NT2/D1 (cell line): ENCODE measurements around the gene CLDN12.

Source experiments
- DNase-seq: peaks from one replicate; pipeline ENCODE4 v3.0.0-alpha.2; 2011; ENCODE audit warnings: low read depth, low spot score
- H3K27me3 ChIP-seq: 2 replicates; pipeline ENCODE4 v1.6.0; 2011; ENCODE audit warnings: mild to moderate bottlenecking; ENCODE audit not compliant: insufficient read length, insufficient read depth
- H3K36me3 ChIP-seq: 2 replicates; pipeline ENCODE4 v1.6.1; 2011; ENCODE audit warnings: mild to moderate bottlenecking, low read length, mixed read lengths; ENCODE audit not compliant: insufficient read depth, insufficient read length
- H3K4me1 ChIP-seq: 2 replicates; pipeline ENCODE4 v1.5.1; 2011; ENCODE audit not compliant: insufficient read depth, insufficient read length
- H3K4me3 ChIP-seq: 2 replicates; pipeline ENCODE4 v1.5.1; 2011; ENCODE audit warnings: low read depth; ENCODE audit not compliant: insufficient read length
- H3K9ac ChIP-seq: 2 replicates; pipeline ENCODE4 v1.6.0; 2011; ENCODE audit warnings: low read depth; ENCODE audit not compliant: insufficient read length
- H3K9me3 ChIP-seq: 2 replicates; pipeline ENCODE4 v1.5.1; 2011; ENCODE audit warnings: mild to moderate bottlenecking, low read length; ENCODE audit not compliant: insufficient read depth
- SUZ12 ChIP-seq: IDR thresholded peaks from 2 replicates; pipeline ENCODE4 v1.6.1; 2011; ENCODE audit not compliant: insufficient read length, insufficient read depth; ENCODE audit errors: extremely low read depth
- YY1 ChIP-seq: IDR thresholded peaks from 2 replicates; pipeline ENCODE4 v1.6.1; 2011; ENCODE audit not compliant: insufficient read length, insufficient read depth
- ZNF274 ChIP-seq: IDR thresholded peaks from 2 replicates; pipeline ENCODE4 v1.6.1; 2011; ENCODE audit warnings: mild to moderate bottlenecking, low read depth, low read length

Gene CLDN12

GRCh38 chr7:90403174-90404113 lies at the start of gene CLDN12:
TSS of gene CLDN12 (plus strand) at chr7:90403461. CDS start at chr7:90412677, 9,216 bp downstream.
- no peak for TF ChIP-seq YY1
- no peak for TF ChIP-seq SUZ12
- TF ChIP-seq ZNF274 = no peak
- DNase-seq = peak; percentile 82
- no peaks in the 10 kb centered on the region for H3K9me3 ChIP-seq
- H3K9ac ChIP-seq = peak within 1 kb of the TSS; percentile 77
- peaks cover 4% of the 10 kb centered on the region for H3K27me3 ChIP-seq
- H3K4me1 ChIP-seq = no peaks in the 10 kb centered on the region
- peaks cover 27% of the 10 kb centered on the region for H3K36me3 ChIP-seq
- H3K4me3 ChIP-seq = peak within 1 kb of the TSS; percentile 82

- TF ChIP-seq SUZ12 (no peak), YY1 (no peak), ZNF274 (no peak)
- DNase-seq = no peak
- Histone ChIP-seq H3K36me3 (peaks cover 40% of the 10 kb centered on the region), H3K9ac (no peak overlapping the region), H3K27me3 (no peaks in the 10 kb centered on the region), H3K4me3 (no peak overlapping the region), H3K4me1 (no peaks in the 10 kb centered on the region), H3K9me3 (no peaks in the 10 kb centered on the region)
These were observed 19.8 kb upstream of the CLDN12 start for GRCh38 chr7:90383422-90383821.

- no peak for DNase-seq
- Histone ChIP-seq H3K27me3 (no peaks in the 10 kb centered on the region), H3K9ac (no peak overlapping the region), H3K36me3 (peaks cover 37% of the 10 kb centered on the region), H3K4me1 (no peaks in the 10 kb centered on the region), H3K9me3 (no peaks in the 10 kb centered on the region), H3K4me3 (no peak overlapping the region)
- TF ChIP-seq SUZ12 = no peak
- TF ChIP-seq YY1 = no peak
- no peak for TF ChIP-seq ZNF274
These were observed 19.4 kb upstream of the CLDN12 start for GRCh38 chr7:90383861-90384260.

GRCh38 chr7:90384433-90384832 lies 18.8 kb upstream of the CLDN12 start:
- no peak overlapping the region for H3K9ac ChIP-seq
- no peak for DNase-seq

GRCh38 chr7:90387470-90388240 lies 15.6 kb upstream of the CLDN12 start:
- H3K9me3 ChIP-seq = no peaks in the 10 kb centered on the region
- no peaks in the 10 kb centered on the region for H3K4me1 ChIP-seq
- H3K36me3 ChIP-seq = peaks cover 23% of the 10 kb centered on the region
- H3K4me3 ChIP-seq = no peak overlapping the region
- no peaks in the 10 kb centered on the region for H3K27me3 ChIP-seq
- no peak overlapping the region for H3K9ac ChIP-seq
- TF ChIP-seq SUZ12 (no peak), ZNF274 (no peak), YY1 (no peak)
- DNase-seq = no peak

More at GRCh38 chr7:90384433-90384832, 18.8 kb upstream of the CLDN12 start:
- Histone ChIP-seq H3K9me3 (no peaks in the 10 kb centered on the region), H3K4me3 (no peak overlapping the region), H3K36me3 (peaks cover 35% of the 10 kb centered on the region), H3K4me1 (no peaks in the 10 kb centered on the region), H3K27me3 (no peaks in the 10 kb centered on the region)
- TF ChIP-seq ZNF274 (no peak), YY1 (no peak)

- Histone ChIP-seq H3K36me3 (no peaks in the 10 kb centered on the region), H3K9me3 (no peaks in the 10 kb centered on the region), H3K4me3 (no peak overlapping the region), H3K27me3 (no peaks in the 10 kb centered on the region), H3K9ac (no peak overlapping the region), H3K4me1 (no peaks in the 10 kb centered on the region)
- DNase-seq = no peak
- TF ChIP-seq YY1 (no peak), SUZ12 (no peak), ZNF274 (no peak)
These were observed 12.3 kb upstream of the CLDN12 start for GRCh38 chr7:90390926-90391325.

GRCh38 chr7:90391488-90391887 lies 11.8 kb upstream of the CLDN12 start:
- H3K9ac ChIP-seq = no peak overlapping the region
- H3K4me1 ChIP-seq = no peaks in the 10 kb centered on the region
- no peak overlapping the region for H3K4me3 ChIP-seq
- H3K36me3 ChIP-seq = no peaks in the 10 kb centered on the region
- no peaks in the 10 kb centered on the region for H3K9me3 ChIP-seq
- TF ChIP-seq ZNF274 (no peak), SUZ12 (no peak), YY1 (no peak)
- H3K27me3 ChIP-seq = no peaks in the 10 kb centered on the region
- no peak for DNase-seq
